HepG2 (cell line): Measurements from ENCODE around the gene ABTB2. TPM values are rescaled to one million over a fixed set of nuclear protein-coding genes. Genes with fewer than 3 reads are reported as not detected.

Source experiments
- ATAC-seq: fragments of 200-7000 bp; cut with Tn5 transposase; 3 replicates; pipeline ENCODE4 v1.9.1; 2020; ENCODE audit warnings: mild to moderate bottlenecking, moderate library complexity
- BruUV-seq: library from RNA; stranded (reverse); fragments of 400-500 nt; replicated peaks from 2 replicates; lab custom pipeline; 2021; lab: Mats Ljungman, UMichigan
- CTCF ChIA-PET: fragments of 300-600 bp; formaldehyde crosslinking; extraction: SDS; loops from one replicate; lab custom pipeline; 2021; ENCODE audit warnings: low total read pairs, inconsistent platforms, low intra/inter-chr PET ratio; lab: Yijun Ruan, JAX
- POLR2A ChIA-PET: fragments of 350-600 bp; sonication (Branson Sonifier 250); formaldehyde crosslinking; loops from one replicate; lab custom pipeline; 2020; ENCODE audit warnings: antibody characterized with exemption, inconsistent platforms; lab: Yijun Ruan, JAX
- DNase-seq: peaks from one replicate; pipeline ENCODE4 v3.0.0-alpha.2; 2015; ENCODE audit warnings: low spot score
- FAIRE-seq: peaks from 3 replicates; lab custom pipeline; 2011; peaks lifted over from hg19 to GRCh38; lab: Jason Lieb, UNC
- H2AFZ ChIP-seq: one replicate; pipeline ENCODE4 v1.6.1; 2011; ENCODE audit warnings: low read length, inconsistent platforms
- H3K27ac ChIP-seq: fragments of 300-600 bp; 3 replicates; pipeline ENCODE4 v1.8.0; 2011; ENCODE audit warnings: mixed run types, mild to moderate bottlenecking, mixed read lengths, low read length, inconsistent platforms; ENCODE audit not compliant: insufficient read depth; ENCODE audit errors: extremely low read length
- H3K27me3 ChIP-seq, 2 experiments: fragments of 200-600 bp in 1 of 2; 2 replicates in 1 of 2; 3 replicates in 1 of 2; pipeline versions ENCODE4 v1.6.0 to v1.8.0; 2011; ENCODE audit warnings: low read length in 2 of 2, mild to moderate bottlenecking in 2 of 2, moderate library complexity in 2 of 2, inconsistent platforms in 1 of 2; ENCODE audit not compliant: insufficient read depth in 2 of 2, control insufficient read depth in 1 of 2
- H3K36me3 ChIP-seq, 2 experiments: fragments of 200-600 bp in 1 of 2; replicated peaks in 1 of 2; 2 replicates in 1 of 2; 3 replicates in 1 of 2; pipeline versions ENCODE4 v1.5.1 to v1.8.0; 2011; ENCODE audit warnings: low read length in 2 of 2, inconsistent platforms in 1 of 2; ENCODE audit not compliant: insufficient read depth in 2 of 2, control insufficient read depth in 1 of 2
- H3K4me1 ChIP-seq: 2 replicates; pipeline ENCODE4 v1.5.1; 2012; ENCODE audit warnings: low read length, inconsistent platforms; ENCODE audit not compliant: insufficient read depth
- H3K4me2 ChIP-seq: 2 replicates; pipeline ENCODE4 v1.6.0; 2011; ENCODE audit warnings: low read depth, low read length, inconsistent platforms
- H3K4me3 ChIP-seq, 3 experiments: fragments of 200-600 bp in 1 of 3; sonication (generic), shearing (Covaris generic) in 1 of 3; replicated peaks in 1 of 3; 2 replicates each; pipeline ENCODE4 v1.5.1; 2011 to 2016; ENCODE audit warnings: low read length in 3 of 3, inconsistent platforms in 2 of 3, low read depth in 2 of 3, mild to moderate bottlenecking in 2 of 3, control low read depth in 1 of 3, mixed read lengths in 1 of 3; ENCODE audit not compliant: insufficient read depth in 1 of 3
- H3K79me2 ChIP-seq: one replicate; pipeline ENCODE4 v1.6.1; 2011; ENCODE audit warnings: low read length, inconsistent platforms; ENCODE audit not compliant: insufficient read depth
- H3K9ac ChIP-seq: 2 replicates; pipeline ENCODE4 v1.6.0; 2011; ENCODE audit warnings: mild to moderate bottlenecking, low read depth, low read length, inconsistent platforms; ENCODE audit not compliant: insufficient read depth
- H3K9me3 ChIP-seq: 2 replicates; pipeline ENCODE4 v1.5.1; 2012; ENCODE audit warnings: mild to moderate bottlenecking, low read length
- H4K20me1 ChIP-seq: 2 replicates; pipeline ENCODE4 v1.6.0; 2011; ENCODE audit warnings: inconsistent platforms, mild to moderate bottlenecking, low read length, moderate library complexity; ENCODE audit not compliant: insufficient read depth
- ATF1 ChIP-seq: IDR thresholded peaks from 2 replicates; pipeline ENCODE4 v1.6.1; 2016; ENCODE audit warnings: mild to moderate bottlenecking, control low read depth
- CEBPB ChIP-seq: IDR thresholded peaks from 2 replicates; pipeline ENCODE4 v1.6.1; 2011; ENCODE audit warnings: low read depth, low read length, improper control_type of control experiment, borderline replicate concordance
- CEBPG ChIP-seq: IDR thresholded peaks from 2 replicates; pipeline ENCODE4 v1.6.1; 2016
- ELF4 ChIP-seq: sonication (generic); formaldehyde crosslinking; IDR thresholded peaks from 2 replicates; pipeline ENCODE4 v1.5.0; 2020; ENCODE audit warnings: missing genetic modification reagents, mild to moderate bottlenecking, moderate library complexity, borderline replicate concordance
- NR2F1 ChIP-seq, 2 experiments: fragments of 450-650 bp in 1 of 2; formaldehyde crosslinking in 1 of 2; IDR thresholded peaks; 2 replicates each; pipeline versions ENCODE4 v1.5.0 to v1.6.1; 2016 to 2020; ENCODE audit warnings: mild to moderate bottlenecking in 1 of 2, missing compliant biosample characterization in 1 of 2, missing genetic modification reagents in 1 of 2, moderate library complexity in 1 of 2
- NR2F6 ChIP-seq, 2 experiments: IDR thresholded peaks; 2 replicates each; pipeline ENCODE4 v1.6.1; 2016; ENCODE audit warnings: antibody characterized with exemption in 1 of 2, mild to moderate bottlenecking in 1 of 2
- PBX2 ChIP-seq: IDR thresholded peaks from 2 replicates; pipeline ENCODE4 v1.6.1; 2016; ENCODE audit warnings: control low read depth
- SNAI1 ChIP-seq: sonication (generic); formaldehyde crosslinking; IDR thresholded peaks from 2 replicates; pipeline ENCODE4 v1.5.0; 2020; ENCODE audit warnings: mild to moderate bottlenecking, missing genetic modification reagents, borderline replicate concordance
- SOX13 ChIP-seq, 3 experiments: fragments of 450-650 bp in 1 of 3; sonication (generic) in 1 of 3; formaldehyde crosslinking in 1 of 3; IDR thresholded peaks in 2 of 3; conservative IDR thresholded peaks in 1 of 3; 2 replicates each; pipeline versions ENCODE4 v1.5.0 to v1.6.1; 2016 to 2020; ENCODE audit warnings: antibody characterized with exemption in 1 of 3, mild to moderate bottlenecking in 1 of 3, missing compliant biosample characterization in 1 of 3, missing genetic modification reagents in 1 of 3, moderate library complexity in 1 of 3
- THYN1 ChIP-seq: sonication (generic); formaldehyde crosslinking; IDR thresholded peaks from 2 replicates; pipeline ENCODE4 v1.8.1; 2023; ENCODE audit warnings: low read depth, mild to moderate bottlenecking, moderate library complexity, missing genetic modification reagents, borderline replicate concordance
- TMF1 ChIP-seq: sonication (generic); formaldehyde crosslinking; IDR thresholded peaks from 2 replicates; pipeline ENCODE4 v1.8.1; 2022; ENCODE audit warnings: low read depth, missing genetic modification reagents
- ZNF180 ChIP-seq: sonication (generic); formaldehyde crosslinking; IDR thresholded peaks from 2 replicates; pipeline ENCODE4 v1.4.0; 2020; ENCODE audit warnings: low read depth, missing genetic modification reagents, borderline replicate concordance
- ZNF503 ChIP-seq: sonication (generic); formaldehyde crosslinking; IDR thresholded peaks from 2 replicates; pipeline ENCODE4 v1.4.0; 2020; ENCODE audit warnings: missing genetic modification reagents
- ZNF709 ChIP-seq: sonication (generic); formaldehyde crosslinking; IDR thresholded peaks from 2 replicates; pipeline ENCODE4 v1.5.0; 2020; ENCODE audit warnings: mild to moderate bottlenecking, missing genetic modification reagents
- ZNF740 ChIP-seq: sonication (generic); formaldehyde crosslinking; IDR thresholded peaks from 2 replicates; pipeline ENCODE4 v1.4.0; 2020; ENCODE audit warnings: missing genetic modification reagents
- ZNF780A ChIP-seq: sonication (generic); formaldehyde crosslinking; IDR thresholded peaks from 2 replicates; pipeline ENCODE4 v1.8.0; 2022; ENCODE audit warnings: mild to moderate bottlenecking, missing genetic modification reagents, moderate library complexity
- ZZZ3 ChIP-seq: sonication (generic); formaldehyde crosslinking; IDR thresholded peaks from 2 replicates; pipeline ENCODE4 v1.4.0; 2020; ENCODE audit warnings: missing genetic modification reagents, mild to moderate bottlenecking, borderline replicate concordance
- WGBS: methylation state at CpG from one replicate; pipeline ENCODE4 v1.1.6; 2017; ENCODE audit warnings: low lambda C conversion rate; 5-methylcytosine and 5-hydroxymethylcytosine counted together
- in situ Hi-C: cut with HindIII; loops from 2 replicates; pipeline ENCODE4 v1.10.0; 2017; ENCODE audit warnings: low pct_unique_long_range_greater_than_20kb; ENCODE audit not compliant: extremely low pct_ligation_motif_present
- intact Hi-C: fragments of 100-400 bp; cut with micrococcal nuclease; formaldehyde crosslinking; loops from one replicate; pipeline ENCODE4 v1.10.0; 2022; ENCODE audit not compliant: unreplicated experiment
- polyA plus RNA-seq, 8 experiments: library from polyadenylated mRNA; depleted of rRNA in 3 of 8; stranded (reverse) in 7 of 8; unstranded in 1 of 8; fragments of >200 nt; fragmentation: Illumina TruSeq in 4 of 8; extraction: Trizol in 4 of 8; gene quantifications; 2 replicates each; pipeline versions ENCODE4 v1.2.1 to v1.2.3, GENCODE V29; 2011 to 2016; ENCODE audit warnings: low read depth in 4 of 8, missing spikeins in 1 of 8, mixed read lengths in 1 of 8; ENCODE audit not compliant: insufficient read depth in 1 of 8
- total RNA-seq, 5 experiments: library from RNA; depleted of rRNA; stranded (reverse); fragments of >200 nt; fragmentation: Illumina TruSeq; extraction: Trizol; gene quantifications; 2 replicates each; pipeline ENCODE4 v1.2.3, GENCODE V29; 2016; ENCODE audit warnings: low read depth in 1 of 5
- TF ChIP-seq, protein P1 (sequence below): IDR thresholded peaks from 2 replicates; pipeline ENCODE4 v1.6.1; 2016; ENCODE audit warnings: mild to moderate bottlenecking, missing biosample characterization, missing genetic modification reagents

The ABTB2 gene
- total and polyA plus RNA-seq, 2 of the 13 experiments (the other 11 are each of a cell fraction or from before 2014, with no cell fraction given) = 5.1 to 15.4 TPM

GRCh38 chr11:34403431-34403830 is 45.6 kb upstream of the ABTB2 start:
- DNase-seq (no peak), ATAC-seq (no peak), FAIRE-seq (no peak)
- H3K4me1 ChIP-seq = peaks cover 43% of the 10 kb centered on the region
- H3K4me3 ChIP-seq = no peak overlapping the region
- H3K27ac ChIP-seq = no peak overlapping the region
- intact Hi-C loops = no loop called here
- no peak overlapping the region for H2AFZ ChIP-seq
- in situ Hi-C loops = no loop called here
- H3K9me3 ChIP-seq = no peaks in the 10 kb centered on the region
- no TSS peak for BruUV-seq
- H3K36me3 ChIP-seq = no peaks in the 10 kb centered on the region
- WGBS = 2% methylated on average over 4 of the region's 4 CpGs
- no peaks in the 10 kb centered on the region for H3K27me3 ChIP-seq
- H3K9ac ChIP-seq = no peak overlapping the region
- ChIA-PET CTCF (no interaction called here), POLR2A (no interaction called here)
- no peak for TF ChIP-seq SNAI1
- no peak for TF ChIP-seq ZNF503 (CRISPR knock-in tag)
- TF ChIP-seq ZZZ3 = no peak
- peak; percentile 56; the same call in 1 of the 2 replicates for TF ChIP-seq CEBPB
- TF ChIP-seq THYN1 (CRISPR knock-in tag) = no peak
- TF ChIP-seq CEBPG = peak; percentile 42
- TF ChIP-seq ZNF780A (CRISPR knock-in tag) = no peak
- TF ChIP-seq SOX13 (IDR thresholded peaks at IDR 0.05) = no peak
- TF ChIP-seq SOX13 (CRISPR knock-in tag; conservative IDR thresholded peaks at IDR 0.05 in 1 of 2, IDR thresholded peaks at IDR 0.05 in 1 of 2) = peak in 1 of 2 experiments; percentile 8; a peak in 1 of 4 replicates
- TF ChIP-seq ZNF709 (CRISPR knock-in tag) = no peak
- no peak for TF ChIP-seq NR2F1 (CRISPR knock-in tag; IDR thresholded peaks at IDR 0.05)
- TF ChIP-seq, protein P1, sequence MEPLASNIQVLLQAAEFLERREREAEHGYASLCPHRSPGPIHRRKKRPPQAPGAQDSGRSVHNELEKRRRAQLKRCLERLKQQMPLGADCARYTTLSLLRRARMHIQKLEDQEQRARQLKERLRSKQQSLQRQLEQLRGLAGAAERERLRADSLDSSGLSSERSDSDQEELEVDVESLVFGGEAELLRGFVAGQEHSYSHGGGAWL (CRISPR knock-in tag) = no peak
- no peak for TF ChIP-seq ZNF180 (CRISPR knock-in tag)
- TF ChIP-seq ZNF740 (CRISPR knock-in tag) = no peak
- no peak for TF ChIP-seq TMF1 (CRISPR knock-in tag)
- no peak for TF ChIP-seq NR2F6 (IDR thresholded peaks at IDR 0.05)
- TF ChIP-seq NR2F6 (CRISPR knock-in tag; IDR thresholded peaks at IDR 0.05) = no peak
- no peak for TF ChIP-seq ATF1 (CRISPR knock-in tag)
- TF ChIP-seq ELF4 (CRISPR knock-in tag) = no peak
- TF ChIP-seq PBX2 = no peak
- no peak overlapping the region for H3K4me2 ChIP-seq
- H4K20me1 ChIP-seq = no peaks in the 10 kb centered on the region
- no peaks in the 10 kb centered on the region for H3K79me2 ChIP-seq
